GM21515 (cell line): Measurements from ENCODE around the gene ROBO1.
"Not testable (repeated sequence)": the region's sequence is repeated elsewhere in the genome, so short reads cannot be mapped to it uniquely, and the experiment has no call there.

Source experiments
- ATAC-seq: cut with Tn5 transposase; IDR thresholded peaks from one replicate; pipeline ENCODE4 v1.9.1; 2021; ENCODE audit not compliant: unreplicated experiment

Gene ROBO1

GRCh38 chr3:78721771-78722543 is 1045.8 kb downstream of the ROBO1 start:
- ATAC-seq = no peak

GRCh38 chr3:78718707-78719106 is 1049.1 kb downstream of the ROBO1 start:
- ATAC-seq = no peak

- no peak for ATAC-seq
Measured at GRCh38 chr3:78717041-78717440, 1050.8 kb downstream of the ROBO1 start.

GRCh38 chr3:78712941-78713340 is 1054.9 kb downstream of the ROBO1 start:
- no peak for ATAC-seq

- ATAC-seq = no peak
Measured at GRCh38 chr3:78712270-78712669, 1055.5 kb downstream of the ROBO1 start.

GRCh38 chr3:78708565-78709073 is 1059.2 kb downstream of the ROBO1 start:
- ATAC-seq = no peak

- no peak for ATAC-seq
Measured at GRCh38 chr3:78707609-78708008, 1060.2 kb downstream of the ROBO1 start.

GRCh38 chr3:78706906-78707523 is 1060.8 kb downstream of the ROBO1 start:
- no peak for ATAC-seq

- ATAC-seq = no peak
Measured at GRCh38 chr3:78703944-78704343, 1063.9 kb downstream of the ROBO1 start.

GRCh38 chr3:78701537-78701936 is 1066.3 kb downstream of the ROBO1 start:
- ATAC-seq = no peak

- no peak for ATAC-seq
Measured at GRCh38 chr3:78698431-78698830, 1069.4 kb downstream of the ROBO1 start.

- ATAC-seq = no peak
Measured at GRCh38 chr3:78697426-78697825, 1070.4 kb downstream of the ROBO1 start.

- ATAC-seq = no peak
Measured at GRCh38 chr3:78690766-78691165, 1077.0 kb downstream of the ROBO1 start.

GRCh38 chr3:78689378-78689777 is 1078.4 kb downstream of the ROBO1 start:
- ATAC-seq = no peak

GRCh38 chr3:78687520-78687919 is 1080.3 kb downstream of the ROBO1 start:
- no peak for ATAC-seq

GRCh38 chr3:78683284-78683683 is 1084.5 kb downstream of the ROBO1 start:
- ATAC-seq = no peak

- ATAC-seq = not testable (repeated sequence)
Measured at GRCh38 chr3:78675119-78675805, 1092.5 kb downstream of the ROBO1 start.

GRCh38 chr3:78670746-78671145 is 1097.1 kb downstream of the ROBO1 start:
- no peak for ATAC-seq

GRCh38 chr3:78670094-78670493 is 1097.7 kb downstream of the ROBO1 start:
- no peak for ATAC-seq

- no peak for ATAC-seq
Measured at GRCh38 chr3:78668302-78668701, 1099.5 kb downstream of the ROBO1 start.

- ATAC-seq = no peak
Measured at GRCh38 chr3:78666470-78666800, 1101.4 kb downstream of the ROBO1 start.
